Activated CD8-positive, alpha-beta T cell treated with anti-CD3 and anti-CD28 coated beads, Interleukin-2, amount 10 ng/mL, durations not matched to agents 7 days and 5 days (primary cell): ENCODE data around the gene VWA7. TPM values are rescaled to one million over a fixed set of nuclear protein-coding genes. Genes with fewer than 3 reads are reported as not detected.
A peak's percentile ranks its signal among the peaks of the same experiment; 100 is the strongest.
"Not testable (repeated sequence)": the region's sequence is repeated elsewhere in the genome, so short reads cannot be mapped to it uniquely, and the experiment has no call there.

Source experiments
- ATAC-seq: fragments of 150-1000 bp; cut with Tn5 transposase; one replicate; pipeline ENCODE4 v1.10.0; 2021; ENCODE audit warnings: moderate library complexity
- CTCF ChIA-PET: fragments of 350-600 bp; sonication (Branson Sonifier 250); formaldehyde crosslinking; loops from one replicate; lab custom pipeline; 2021; ENCODE audit warnings: antibody characterized with exemption; lab: Charles Lee
- POLR2A ChIA-PET: fragments of 350-600 bp; sonication (Branson Sonifier 250); formaldehyde crosslinking; loops from one replicate; lab custom pipeline; 2021; ENCODE audit warnings: antibody characterized with exemption; lab: Charles Lee
- DNase-seq: peaks from one replicate; pipeline ENCODE4 v3.0.0-alpha.2; 2020
- H3K27ac Mint-ChIP-seq: one replicate; pipeline ENCODE4 v1.8.0; 2021; ENCODE audit warnings: mild to moderate bottlenecking, mixed read lengths
- H3K27me3 Mint-ChIP-seq: one replicate; pipeline ENCODE4 v1.8.0; 2021; ENCODE audit warnings: low read depth, mixed read lengths
- H3K36me3 Mint-ChIP-seq: one replicate; pipeline ENCODE4 v1.8.0; 2021; ENCODE audit warnings: low read depth, mixed read lengths
- H3K4me1 Mint-ChIP-seq: one replicate; pipeline ENCODE4 v1.8.0; 2021; ENCODE audit warnings: low read depth, mixed read lengths
- H3K4me3 Mint-ChIP-seq: one replicate; pipeline ENCODE4 v1.8.0; 2021; ENCODE audit warnings: mild to moderate bottlenecking, mixed read lengths
- H3K9me3 Mint-ChIP-seq: one replicate; pipeline ENCODE4 v1.8.0; 2022; ENCODE audit warnings: mixed read lengths; ENCODE audit not compliant: insufficient read depth
- total RNA-seq, 2 experiments: library from RNA; stranded (reverse); gene quantifications; one replicate each; pipeline ENCODE4 v1.2.3, GENCODE V29; 2021

The VWA7 gene
- total RNA-seq, 2 experiments from 2014 or later, result 6.4 to 6.6 TPM

- not testable (repeated sequence) for H3K27me3 Mint-ChIP-seq, H3K9me3 Mint-ChIP-seq
- peak; percentile 28 for ATAC-seq
- POLR2A ChIA-PET, result interaction anchor here (0.6 to 2.1 kb wide), 15 partner anchors 9 to 360 kb away, joined by 3 to 21 read pairs (median 4); partner anchors contain the start of genes CLIC1, HSPA1B, LSM2 and MSH5
- Mint-ChIP-seq H3K27ac (peak overlapping the region; percentile 94), H3K4me3 (peak overlapping the region; percentile 96), H3K36me3 (peaks cover 13% of the 10 kb centered on the region), H3K4me1 (peaks cover 57% of the 10 kb centered on the region)
- CTCF ChIA-PET, result interaction anchor here (0.7 to 4.0 kb wide), 13 partner anchors 9 to 237 kb away, joined by 3 to 14 read pairs (median 5); partner anchors contain the start of genes BAG6, CLIC1, LSM2 and MSH5
- DNase-seq, result peak; percentile 56
Observed at GRCh38 chr6:31817133-31817928, 40.2 kb upstream of the VWA7 start.

- Mint-ChIP-seq H3K36me3 (peaks cover 18% of the 10 kb centered on the region), H3K27ac (peak within 1 kb of the TSS; percentile 90), H3K9me3 (no peaks in the 10 kb centered on the region), H3K4me3 (peak within 1 kb of the TSS; percentile 89), H3K4me1 (peaks cover 47% of the 10 kb centered on the region), H3K27me3 (no peaks in the 10 kb centered on the region)
- CTCF ChIA-PET, result interaction anchor here (0.8 to 3.3 kb wide), 8 partner anchors 9 to 269 kb away, joined by 3 to 16 read pairs (median 4); partner anchors contain the start of genes ATP6V1G2, HSPA1B and LSM2
- POLR2A ChIA-PET, result interaction anchor here (0.6 to 5.1 kb wide), 11 partner anchors 9 to 222 kb away, joined by 3 to 37 read pairs (median 4); partner anchors contain the start of genes ABHD16A, BAG6, CLIC1 and GPANK1
- ATAC-seq (peak; percentile 29), DNase-seq (peak; percentile 82)
Observed at GRCh38 chr6:31815025-31815838, 38.1 kb upstream of the VWA7 start, which contains the start of the genes HSPA1A and HSPA1L. Gene HSPA1A (plus strand): TSS chr6:31815543. CDS start chr6:31815757, 214 bp downstream. Gene HSPA1L (minus strand): TSS chr6:31815283. CDS start chr6:31811972, 3,311 bp downstream.

GRCh38 chr6:31814677-31815024, 37.5 kb upstream of the VWA7 start:
- Mint-ChIP-seq H3K4me3 (peak overlapping the region; percentile 89), H3K9me3 (no peaks in the 10 kb centered on the region), H3K4me1 (peaks cover 43% of the 10 kb centered on the region), H3K27ac (peak overlapping the region; percentile 90), H3K27me3 (no peaks in the 10 kb centered on the region), H3K36me3 (peaks cover 23% of the 10 kb centered on the region)
- POLR2A ChIA-PET, result interaction anchor here (0.8 to 5.1 kb wide), 9 partner anchors 8 to 222 kb away, joined by 3 to 37 read pairs (median 4); partner anchors contain the start of genes BAG6, CLIC1, HSPA1B and LSM2
- CTCF ChIA-PET, result interaction anchor here (0.8 to 3.3 kb wide), 8 partner anchors 8 to 222 kb away, joined by 3 to 16 read pairs (median 4); partner anchors contain the start of genes HSPA1B, LSM2 and NCR3
- peak; percentile 86 for DNase-seq
- ATAC-seq, result peak; percentile 55

- ATAC-seq (no peak), DNase-seq (no peak)
- CTCF ChIA-PET, result interaction anchor here (1.0 to 3.3 kb wide), 7 partner anchors 14 to 220 kb away, joined by 3 to 16 read pairs (median 4); partner anchors contain the start of genes HSPA1B, NCR3 and VARS1
- POLR2A ChIA-PET, result interaction anchor here (0.7 to 5.1 kb wide), 3 partner anchors 10 to 75 kb away, joined by 3 to 37 read pairs (median 4); partner anchors contain the start of genes CLIC1 and MSH5
- Mint-ChIP-seq H3K9me3 (no peaks in the 10 kb centered on the region), H3K27ac (no peak overlapping the region), H3K4me1 (peaks cover 34% of the 10 kb centered on the region), H3K4me3 (peak overlapping the region; percentile 71), H3K27me3 (no peaks in the 10 kb centered on the region), H3K36me3 (peaks cover 22% of the 10 kb centered on the region)
Observed at GRCh38 chr6:31813465-31813849, 36.3 kb upstream of the VWA7 start.

GRCh38 chr6:31811645-31812044, 34.5 kb upstream of the VWA7 start:
- ChIA-PET POLR2A (interaction anchor here (0.9 to 5.1 kb wide), 3 partner anchors 16 to 159 kb away, joined by 3 to 37 read pairs (median 4); partner anchors contain the start of genes CLIC1, MSH5 and VARS1), CTCF (interaction anchor here (1.1 kb wide), 1 partner anchor 13 kb away, joined by 3 read pairs; no protein-coding TSS in a partner anchor)
- Mint-ChIP-seq H3K27ac (no peak overlapping the region), H3K36me3 (peaks cover 13% of the 10 kb centered on the region), H3K9me3 (no peaks in the 10 kb centered on the region), H3K4me1 (peaks cover 27% of the 10 kb centered on the region), H3K4me3 (no peak overlapping the region), H3K27me3 (no peaks in the 10 kb centered on the region)
- ATAC-seq (no peak), DNase-seq (no peak)

- H3K9me3 Mint-ChIP-seq, H3K27me3 Mint-ChIP-seq, H3K27ac Mint-ChIP-seq, DNase-seq, ATAC-seq, POLR2A ChIA-PET, H3K4me3 Mint-ChIP-seq: not testable (repeated sequence)
- CTCF ChIA-PET, result interaction anchor here (2.8 to 3.4 kb wide), 2 partner anchors 12 to 39 kb away, joined by 11 to 46 read pairs; partner anchors contain the start of gene VARS1
- Mint-ChIP-seq H3K4me1 (peaks cover 38% of the 10 kb centered on the region), H3K36me3 (peaks cover 27% of the 10 kb centered on the region)
Observed at GRCh38 chr6:31808599-31808998, 31.5 kb upstream of the VWA7 start.

- peak within 1 kb of the TSS; percentile 91 for H3K27ac Mint-ChIP-seq
- POLR2A ChIA-PET, result interaction anchor here (0.6 to 2.5 kb wide), 17 partner anchors 8 to 259 kb away, joined by 3 to 20 read pairs (median 4); partner anchors contain the start of genes CLIC1, GPANK1, HSPA1A and HSPA1B
Observed at GRCh38 chr6:31806470-31807272, 29.5 kb upstream of the VWA7 start, which contains the start of gene LSM2. Gene LSM2 (minus strand): TSS chr6:31806966. CDS start chr6:31806757, 209 bp downstream.

GRCh38 chr6:31805939-31806469, 28.9 kb upstream of the VWA7 start:
- Mint-ChIP-seq H3K9me3 (no peaks in the 10 kb centered on the region), H3K4me1 (peaks cover 36% of the 10 kb centered on the region), H3K27ac (peak overlapping the region; percentile 91), H3K27me3 (no peaks in the 10 kb centered on the region), H3K36me3 (peaks cover 40% of the 10 kb centered on the region), H3K4me3 (peak overlapping the region; percentile 97)
- DNase-seq (peak; percentile 41), ATAC-seq (peak; percentile 31)
- ChIA-PET POLR2A (interaction anchor here (0.6 to 2.5 kb wide), 12 partner anchors 9 to 259 kb away, joined by 3 to 20 read pairs (median 5); partner anchors contain the start of genes CLIC1, HSPA1A, HSPA1B and HSPA1L), CTCF (interaction anchor here (0.9 to 3.4 kb wide), 13 partner anchors 9 to 103 kb away, joined by 3 to 46 read pairs (median 4); partner anchors contain the start of genes ABHD16A, CLIC1, DDAH2 and HSPA1A)

More at GRCh38 chr6:31806470-31807272, 29.5 kb upstream of the VWA7 start, which contains the start of gene LSM2:
- DNase-seq (peak; percentile 98), ATAC-seq (peak; percentile 98)
- H3K27me3 Mint-ChIP-seq, result no peaks in the 10 kb centered on the region
- H3K9me3 Mint-ChIP-seq, result no peaks in the 10 kb centered on the region
- H3K36me3 Mint-ChIP-seq, result peaks cover 37% of the 10 kb centered on the region
- peaks cover 33% of the 10 kb centered on the region for H3K4me1 Mint-ChIP-seq
- peak within 1 kb of the TSS; percentile 97 for H3K4me3 Mint-ChIP-seq
- CTCF ChIA-PET, result interaction anchor here (0.6 to 3.4 kb wide), 21 partner anchors 8 to 103 kb away, joined by 3 to 46 read pairs (median 4); partner anchors contain the start of genes ABHD16A, CLIC1, DDAH2 and EHMT2

- CTCF ChIA-PET, result interaction anchor here (1.0 kb wide), 1 partner anchor 10 kb away, joined by 3 read pairs; no protein-coding TSS in a partner anchor
- DNase-seq, H3K27me3 Mint-ChIP-seq, H3K27ac Mint-ChIP-seq, ATAC-seq, H3K9me3 Mint-ChIP-seq, H3K4me3 Mint-ChIP-seq, POLR2A ChIA-PET: not testable (repeated sequence)
- peaks cover 39% of the 10 kb centered on the region for H3K36me3 Mint-ChIP-seq
- peaks cover 56% of the 10 kb centered on the region for H3K4me1 Mint-ChIP-seq
Observed at GRCh38 chr6:31801031-31801927, 24.2 kb upstream of the VWA7 start.
